ENCODE measurements around the gene LRRC8A.

The LRRC8A gene

DNA sequence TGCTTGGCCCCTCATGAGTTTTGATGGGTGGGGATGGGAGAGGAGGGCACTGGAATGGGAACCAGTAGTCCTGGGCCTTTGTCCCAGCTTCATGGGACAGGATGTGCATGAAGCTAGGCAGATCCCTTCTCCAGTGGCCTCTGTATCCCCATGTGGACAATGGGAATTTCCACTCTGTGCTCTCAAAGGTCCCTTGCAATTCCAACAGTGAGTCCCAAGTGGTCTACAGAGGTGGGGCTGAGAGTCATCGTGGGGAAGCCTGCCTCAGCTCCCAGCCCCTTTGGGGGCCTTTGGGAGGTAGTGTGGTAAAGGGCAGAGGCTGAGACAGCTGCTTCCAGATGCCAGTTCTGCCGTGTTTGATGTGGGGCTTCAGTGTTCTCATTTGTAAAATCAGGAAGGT, 37.0 kb downstream of the LRRC8A start:
- ChIA-PET POLR2A (no interaction called here), CTCF (interaction anchor here (2.7 to 3.1 kb wide), 2 partner anchors 9 to 57 kb away, joined by 17 to 25 read pairs; no protein-coding TSS in a partner anchor)
- no peak overlapping the region for H3K4me3 ChIP-seq (ENCODE audit: low read depth, low read length)
- TF ChIP-seq, protein P1, sequence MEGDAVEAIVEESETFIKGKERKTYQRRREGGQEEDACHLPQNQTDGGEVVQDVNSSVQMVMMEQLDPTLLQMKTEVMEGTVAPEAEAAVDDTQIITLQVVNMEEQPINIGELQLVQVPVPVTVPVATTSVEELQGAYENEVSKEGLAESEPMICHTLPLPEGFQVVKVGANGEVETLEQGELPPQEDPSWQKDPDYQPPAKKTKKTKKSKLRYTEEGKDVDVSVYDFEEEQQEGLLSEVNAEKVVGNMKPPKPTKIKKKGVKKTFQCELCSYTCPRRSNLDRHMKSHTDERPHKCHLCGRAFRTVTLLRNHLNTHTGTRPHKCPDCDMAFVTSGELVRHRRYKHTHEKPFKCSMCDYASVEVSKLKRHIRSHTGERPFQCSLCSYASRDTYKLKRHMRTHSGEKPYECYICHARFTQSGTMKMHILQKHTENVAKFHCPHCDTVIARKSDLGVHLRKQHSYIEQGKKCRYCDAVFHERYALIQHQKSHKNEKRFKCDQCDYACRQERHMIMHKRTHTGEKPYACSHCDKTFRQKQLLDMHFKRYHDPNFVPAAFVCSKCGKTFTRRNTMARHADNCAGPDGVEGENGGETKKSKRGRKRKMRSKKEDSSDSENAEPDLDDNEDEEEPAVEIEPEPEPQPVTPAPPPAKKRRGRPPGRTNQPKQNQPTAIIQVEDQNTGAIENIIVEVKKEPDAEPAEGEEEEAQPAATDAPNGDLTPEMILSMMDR (IDR thresholded peaks at IDR 0.05; ENCODE audit: insufficient read depth, low read length, missing control alignments): no peak
- no peak for DNase-seq (ENCODE audit: low read depth, low spot score)

DNA sequence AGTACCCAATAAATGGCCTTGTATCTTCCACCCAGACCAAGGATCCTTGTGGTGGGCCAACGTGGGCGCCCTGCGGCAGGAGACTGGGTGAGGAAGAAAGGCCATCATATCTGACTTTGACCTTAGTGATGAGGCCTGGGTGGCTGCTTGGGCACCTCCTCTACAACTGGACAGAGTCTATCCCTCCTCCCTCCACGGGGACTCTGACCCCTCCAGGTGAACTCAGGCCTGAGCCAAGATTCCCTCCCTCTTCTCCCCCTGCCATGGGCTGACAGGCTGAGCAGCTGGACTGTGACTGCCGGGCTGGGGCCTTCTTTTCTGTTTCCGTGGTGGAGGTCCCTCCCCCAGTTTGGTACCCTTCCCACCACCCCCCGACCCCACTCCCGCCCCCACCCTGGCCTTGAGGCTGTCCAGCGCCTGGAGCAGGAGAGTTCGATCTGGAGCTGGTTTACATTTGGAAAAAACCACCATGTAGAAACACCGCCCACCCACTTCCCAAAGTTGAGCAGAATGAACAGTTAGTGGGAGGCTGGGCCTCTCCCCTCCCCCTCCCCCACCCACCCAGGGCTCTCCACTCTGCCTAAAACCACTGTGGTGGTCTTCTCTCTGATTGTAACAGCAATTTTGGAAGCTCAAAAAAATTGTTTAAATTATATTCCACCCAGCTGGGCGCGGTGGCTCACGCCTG, 37.6 kb downstream of the LRRC8A start:
- no peak for DNase-seq (ENCODE audit: low read depth, low spot score)
- CTCF ChIA-PET: interaction anchor here (0.8 to 3.1 kb wide), 5 partner anchors 9 to 101 kb away, joined by 3 to 25 read pairs (median 5); partner anchors contain the start of gene ENDOG
- TF ChIP-seq, protein P1 (IDR thresholded peaks at IDR 0.05; ENCODE audit: insufficient read depth, low read length, missing control alignments): no peak
- no peak overlapping the region for H3K4me3 ChIP-seq (ENCODE audit: low read depth, low read length)
- POLR2A ChIA-PET: interaction anchor here (0.8 kb wide), 1 partner anchor 34 kb away, joined by 4 read pairs; no protein-coding TSS in a partner anchor

DNA sequence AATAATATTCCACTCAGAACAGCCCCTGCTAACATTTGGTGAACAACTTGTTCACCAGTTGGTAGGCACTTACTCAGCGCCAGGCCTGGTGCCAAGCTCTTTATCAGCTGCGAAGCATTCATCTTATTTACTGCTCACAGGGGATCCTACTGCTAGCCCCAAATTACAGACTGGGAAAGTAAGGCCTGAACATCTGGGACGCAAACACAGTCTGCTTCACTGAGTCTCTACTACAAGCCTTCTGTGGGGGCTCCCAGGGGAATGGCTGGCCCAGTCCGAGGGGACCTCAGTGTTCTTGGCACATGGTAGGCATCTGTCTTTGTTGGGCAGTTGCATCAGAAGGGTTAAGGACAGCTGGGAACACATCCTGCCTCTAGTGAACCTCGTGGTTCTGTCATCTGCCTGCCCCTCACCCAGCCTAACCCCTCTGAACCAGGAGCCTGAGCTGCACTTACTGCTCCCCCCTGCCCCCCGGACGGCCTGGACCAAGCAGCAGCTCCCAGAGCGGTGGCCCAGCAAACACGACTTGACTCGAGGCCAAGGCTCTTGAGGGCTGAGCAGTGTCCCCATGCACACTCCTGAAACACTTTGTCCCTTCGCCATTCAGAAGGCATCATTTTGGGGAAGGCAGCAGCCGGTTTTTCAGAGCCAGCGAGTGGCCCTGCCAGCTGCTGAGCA, 38.6 kb downstream of the LRRC8A start, which contains the start of gene PHYHD1:
Gene PHYHD1 (plus strand): TSS at position 602 of the 678 bp plus-strand sequence. CDS start 1,342 bp downstream, outside the sequence.
- DNase-seq (ENCODE audit: low read depth, low spot score): peak; percentile 33
- ChIA-PET POLR2A (interaction anchor here (0.8 kb wide), 1 partner anchor 35 kb away, joined by 4 read pairs; no protein-coding TSS in a partner anchor), CTCF (interaction anchor here (0.8 to 3.1 kb wide), 6 partner anchors 8 to 102 kb away, joined by 3 to 25 read pairs (median 4); partner anchors contain the start of gene ENDOG)
- TF ChIP-seq, protein P1 (IDR thresholded peaks at IDR 0.05; ENCODE audit: insufficient read depth, low read length, missing control alignments): no peak
- no peak within 1 kb of the TSS; the same call in 1 of the 2 replicates for H3K4me3 ChIP-seq (ENCODE audit: low read depth, low read length)

DNA sequence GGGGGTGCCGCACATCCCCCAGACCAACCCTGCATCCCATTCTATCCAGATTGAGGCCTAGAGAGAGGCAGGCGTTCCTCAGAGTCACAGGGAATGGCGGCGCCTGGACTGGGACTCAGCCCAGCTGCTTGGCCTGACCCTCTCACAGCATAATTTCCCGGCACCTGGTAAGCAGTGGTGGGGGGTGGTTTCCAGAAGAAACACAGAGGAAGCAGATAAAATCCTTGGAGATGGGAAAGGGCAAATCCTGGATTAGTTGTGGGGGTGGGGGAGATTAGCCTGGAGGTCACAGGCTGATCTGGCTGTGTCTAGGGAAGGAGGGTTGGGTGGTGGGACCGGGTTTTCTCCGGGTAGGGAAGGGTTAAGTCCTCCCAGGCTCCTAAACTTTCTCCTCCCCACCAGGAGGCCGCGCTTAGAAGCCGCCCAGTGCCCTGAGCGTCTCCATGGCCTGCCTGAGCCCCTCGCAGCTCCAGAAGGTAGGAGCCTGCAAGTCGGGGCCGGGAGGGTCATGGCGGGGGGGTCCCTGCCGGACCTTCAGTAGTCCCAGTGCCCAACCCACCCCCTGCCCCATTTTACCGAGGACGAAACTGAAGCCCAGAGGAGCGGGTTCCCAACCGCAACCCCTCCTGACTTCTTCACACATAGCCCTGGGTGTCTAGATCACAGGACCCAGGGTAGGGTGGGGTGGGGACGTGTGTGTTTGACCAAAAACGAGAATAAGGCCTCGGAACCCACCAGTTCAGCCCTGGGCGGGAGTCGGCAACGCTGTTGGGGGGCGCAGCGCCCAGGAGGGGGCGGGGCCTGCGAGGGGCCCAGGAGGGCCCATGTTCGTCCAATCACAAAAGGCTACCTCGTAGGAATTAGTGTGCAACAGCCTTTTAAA, 40.2 kb downstream of the LRRC8A start:
- POLR2A ChIA-PET: interaction anchor here (0.5 to 0.9 kb wide), 2 partner anchors 25 to 44 kb away, joined by 3 to 5 read pairs; partner anchors contain the start of genes DOLK and NUP188

DNA sequence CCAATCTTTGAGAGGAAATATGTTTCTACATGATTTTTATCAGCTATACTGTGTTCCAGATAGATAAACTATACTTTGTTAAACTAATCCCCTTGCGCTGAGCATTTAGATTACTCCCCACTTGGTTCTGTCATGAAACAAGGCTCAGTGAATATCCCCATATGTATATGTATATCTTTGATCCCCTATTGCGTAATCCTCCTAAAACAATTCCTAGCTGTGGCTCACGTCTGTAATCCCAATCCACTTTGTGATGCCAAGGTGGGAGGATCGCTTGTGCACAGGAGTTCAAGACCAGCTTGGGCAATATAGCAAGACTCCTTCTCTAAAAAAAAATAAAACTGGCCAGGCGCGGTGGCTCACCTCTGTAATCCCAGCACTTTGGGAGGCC, 41.6 kb downstream of the LRRC8A start:
- CTCF ChIA-PET: interaction anchor here (1.3 to 11.2 kb wide), 3 partner anchors 8 to 71 kb away, joined by 4 to 294 read pairs (median 42); no protein-coding TSS in a partner anchor
- POLR2A ChIA-PET: no interaction called here
- TF ChIP-seq, protein P1 (IDR thresholded peaks at IDR 0.05; ENCODE audit: insufficient read depth, low read length, missing control alignments): no peak
- DNase-seq (ENCODE audit: low read depth, low spot score): no peak
- no peak overlapping the region for H3K4me3 ChIP-seq (ENCODE audit: low read depth, low read length)

More for the DNA sequence above, 40.2 kb downstream of the LRRC8A start:
- DNase-seq (ENCODE audit: low read depth, low spot score): no peak
- H3K4me3 ChIP-seq (ENCODE audit: low read depth, low read length): peak overlapping the region; percentile 46
- TF ChIP-seq, protein P1 (IDR thresholded peaks at IDR 0.05; ENCODE audit: insufficient read depth, low read length, missing control alignments): no peak
- CTCF ChIA-PET: interaction anchor here (11.2 kb wide), 1 partner anchor 58 kb away, joined by 294 read pairs; no protein-coding TSS in a partner anchor
